ENCODE data around the gene VSTM4.

VSTM4 gene

DNA sequence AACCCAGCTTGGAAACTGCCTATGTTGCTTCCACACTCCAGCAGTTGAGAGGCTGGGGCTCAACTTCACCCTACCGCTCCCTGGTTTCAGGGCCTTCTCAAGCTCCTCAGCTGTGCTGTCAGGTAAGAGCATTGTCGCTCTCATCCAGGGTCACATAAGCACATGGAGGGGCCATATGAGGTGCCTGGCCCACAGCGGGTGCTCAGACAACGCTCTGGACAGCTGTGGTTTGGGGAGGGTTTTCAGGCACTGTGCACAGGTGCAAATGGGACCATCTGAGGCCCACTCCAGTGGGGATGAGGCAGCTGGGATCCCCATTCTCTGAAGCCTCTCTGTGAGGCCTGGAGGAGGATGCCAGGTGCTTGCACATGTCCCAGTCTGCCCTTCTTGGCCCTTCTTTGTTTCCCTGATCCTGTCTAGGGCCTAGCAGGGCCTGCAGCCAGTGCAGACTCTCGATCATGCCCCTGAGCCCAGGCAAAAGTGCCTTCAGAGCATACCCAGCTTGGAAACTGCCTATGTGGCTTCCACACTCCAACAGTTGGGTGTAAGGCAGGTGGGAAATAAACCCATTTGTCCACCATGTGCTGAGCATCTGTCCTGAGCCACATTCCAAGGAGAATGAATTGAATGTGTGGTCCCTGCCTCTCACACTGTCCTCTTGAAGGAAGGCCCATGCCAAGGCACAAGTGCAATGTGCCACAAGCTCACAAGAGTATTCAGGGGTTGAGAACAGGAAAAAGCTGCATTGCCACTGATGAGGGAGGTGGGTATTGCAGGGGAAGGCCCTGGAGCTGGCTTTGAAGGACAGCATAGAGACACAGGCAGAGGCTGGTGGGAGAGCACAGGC, 40.3 kb downstream of the VSTM4 start:
- Histone ChIP-seq H3K4me1 (peaks cover 14 to 29% (median 22%) of the 10 kb centered on the region in 10 experiments), H3K9ac (no peak overlapping the region), H3K36me3 (no peaks in the 10 kb centered on the region), H3K4me3 (no peak overlapping the region), H3K27ac (no peak overlapping the region), H4K20me1 (no peaks in the 10 kb centered on the region; a peak in 1 of 22 replicates), H3K27me3 (no peaks in the 10 kb centered on the region), H3K9me3 (replicated peaks in 1 of 11) (peaks cover 0 to 5% (median 0%) of the 10 kb centered on the region in 11 experiments; a peak in 2 of 22 replicates), H3K4me2 (peak overlapping the region in 3 of 11 experiments; percentile 70 to 81 (median 73); a peak in 3 of 22 replicates)
- no peak for TF ChIP-seq Cebpa-rat (IDR thresholded peaks at IDR 0.05)

DNA sequence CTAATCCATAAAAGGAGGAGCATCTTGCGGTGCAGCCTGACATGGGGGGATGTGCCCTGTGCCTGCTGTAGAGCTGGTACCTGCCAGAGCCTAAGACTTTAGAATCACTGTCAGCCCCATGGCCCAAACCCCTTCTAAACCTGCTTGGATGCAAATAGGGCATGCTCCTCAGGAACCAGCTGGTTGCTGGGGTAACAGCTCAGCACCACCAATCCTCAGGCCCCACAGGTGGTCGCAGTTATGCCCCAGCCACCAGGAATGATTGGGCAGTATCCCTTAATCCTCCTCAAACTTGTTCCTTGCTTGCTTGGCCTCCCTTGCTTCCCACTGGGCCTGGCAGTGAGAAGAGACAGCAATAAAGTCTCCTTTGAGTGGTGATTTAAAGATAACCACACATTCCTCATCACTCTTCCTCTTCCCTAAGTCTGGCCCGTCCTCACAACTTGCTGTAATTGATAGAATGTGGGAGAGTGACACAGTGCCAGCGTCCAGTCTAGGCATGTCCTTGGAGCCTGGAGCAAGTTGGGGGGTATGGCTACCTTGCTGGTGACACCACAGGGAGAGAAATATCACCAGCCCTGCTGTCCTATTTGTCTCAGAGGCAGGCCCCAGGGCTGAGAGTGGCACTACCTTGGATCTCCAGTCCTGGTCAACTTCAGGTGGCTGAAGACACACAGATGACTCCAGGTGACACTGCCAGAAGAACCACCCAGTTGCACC, 43.0 kb downstream of the VSTM4 start:
- Histone ChIP-seq H3K9me3 (replicated peaks in 1 of 11) (peaks cover 0 to 5% (median 0%) of the 10 kb centered on the region in 11 experiments; a peak in 2 of 22 replicates), H3K27me3 (no peaks in the 10 kb centered on the region), H3K9ac (no peak overlapping the region), H3K4me2 (no peak overlapping the region), H3K36me3 (no peaks in the 10 kb centered on the region), H3K4me3 (no peak overlapping the region), H3K4me1 (peaks cover 12 to 19% (median 14%) of the 10 kb centered on the region in 10 experiments), H4K20me1 (no peaks in the 10 kb centered on the region; a peak in 1 of 22 replicates), H3K27ac (no peak overlapping the region)
- TF ChIP-seq Cebpa-rat (IDR thresholded peaks at IDR 0.05) = no peak

DNA sequence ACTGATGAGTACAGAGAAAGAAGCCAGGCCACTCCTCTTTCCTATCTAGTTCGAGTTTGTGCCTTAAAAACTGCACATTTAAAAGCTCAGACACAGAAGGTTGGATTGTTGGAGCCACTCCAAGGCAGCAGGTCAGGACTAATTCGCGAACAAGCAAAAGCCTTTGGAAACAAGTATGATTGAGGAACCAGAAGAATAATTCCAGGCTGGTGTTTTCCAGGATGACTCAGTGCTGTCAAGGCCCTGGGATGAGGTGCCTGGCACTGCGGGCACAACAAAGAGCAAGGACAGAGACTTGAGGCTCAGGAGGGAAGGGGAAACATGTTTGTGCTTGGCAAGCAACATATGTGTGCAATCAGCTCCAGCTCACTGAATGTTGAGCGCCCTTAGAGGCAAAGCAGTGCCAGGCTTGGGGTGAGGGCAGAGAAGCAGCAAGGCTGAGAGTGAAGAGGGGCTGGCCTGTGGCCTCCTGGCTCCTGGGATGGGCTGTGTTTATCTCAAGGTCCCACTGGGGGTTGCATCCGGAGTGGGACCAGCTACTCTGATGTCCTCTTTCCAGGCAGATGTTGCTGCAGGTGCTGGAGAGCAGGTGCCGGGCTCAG, 44.1 kb downstream of the VSTM4 start:
- Histone ChIP-seq H3K36me3 (no peaks in the 10 kb centered on the region), H3K4me1 (peaks cover 2 to 9% (median 3%) of the 10 kb centered on the region in 10 experiments; a peak in 19 of 20 replicates), H3K4me2 (no peak overlapping the region), H3K27me3 (no peaks in the 10 kb centered on the region), H3K9me3 (replicated peaks in 1 of 11) (peaks cover 0 to 5% (median 0%) of the 10 kb centered on the region in 11 experiments; a peak in 2 of 22 replicates), H3K27ac (no peak overlapping the region), H3K4me3 (no peak overlapping the region), H3K9ac (no peak overlapping the region), H4K20me1 (no peaks in the 10 kb centered on the region; a peak in 1 of 22 replicates)
- no peak for TF ChIP-seq Cebpa-rat (IDR thresholded peaks at IDR 0.05)

DNA sequence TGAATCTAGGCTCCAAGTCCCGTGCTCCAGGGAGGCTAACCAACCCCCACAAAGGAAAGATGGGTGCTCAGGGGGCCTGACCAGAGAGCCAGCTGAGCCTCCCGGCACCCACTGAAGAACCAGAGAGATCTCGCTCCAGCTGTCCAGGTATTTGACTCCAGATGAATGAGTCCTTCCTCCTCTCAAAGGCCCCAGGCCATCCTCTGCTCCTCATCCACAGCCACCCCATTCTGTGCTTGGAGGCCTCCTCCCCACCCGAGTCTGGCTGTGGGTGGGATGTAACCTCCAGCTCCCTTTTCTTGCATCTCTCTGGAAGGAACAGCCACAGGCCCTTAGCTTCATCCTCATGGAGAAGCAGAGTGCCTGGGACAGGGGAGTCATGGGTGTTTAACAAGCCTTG, 44.6 kb downstream of the VSTM4 start:
- Histone ChIP-seq H3K9ac (no peak overlapping the region), H3K36me3 (no peaks in the 10 kb centered on the region), H3K4me1 (peaks cover 0 to 3% (median 0%) of the 10 kb centered on the region in 10 experiments; a peak in 2 of 20 replicates), H3K27ac (no peak overlapping the region), H3K4me3 (no peak overlapping the region), H4K20me1 (no peaks in the 10 kb centered on the region; a peak in 1 of 22 replicates), H3K9me3 (replicated peaks in 1 of 11) (peaks cover 0 to 5% (median 0%) of the 10 kb centered on the region in 11 experiments; a peak in 2 of 22 replicates), H3K27me3 (no peaks in the 10 kb centered on the region), H3K4me2 (no peak overlapping the region)
- no peak for TF ChIP-seq Cebpa-rat (IDR thresholded peaks at IDR 0.05)

DNA sequence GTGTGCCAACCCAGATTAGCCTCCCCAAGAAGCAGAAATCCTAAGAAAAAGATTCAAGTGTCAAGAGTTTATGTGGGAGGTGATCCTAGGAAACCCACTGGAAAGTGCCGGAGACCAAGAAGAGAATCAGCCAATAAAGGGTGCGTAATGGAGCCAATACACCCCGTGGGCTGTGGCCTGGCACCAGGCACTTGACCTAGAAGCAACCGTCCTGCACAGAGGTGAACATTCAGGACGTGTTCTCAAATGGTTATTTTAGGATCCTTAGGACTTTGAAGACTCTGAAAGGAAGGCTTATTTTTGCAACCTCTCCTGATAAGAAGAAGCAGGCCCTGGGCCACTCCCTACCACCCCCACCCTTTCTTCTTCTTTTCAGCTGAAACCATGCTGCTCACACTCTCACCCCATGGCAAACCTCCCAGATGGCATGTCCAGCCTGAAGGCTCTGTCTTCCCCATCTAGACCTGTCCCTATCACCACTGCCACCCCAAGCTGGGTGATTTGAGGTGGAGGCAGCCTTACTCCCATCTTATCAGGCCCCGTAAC, 46.6 kb downstream of the VSTM4 start:
- Histone ChIP-seq H3K9me3 (replicated peaks in 1 of 11) (peaks cover 0 to 7% (median 2%) of the 10 kb centered on the region in 11 experiments; a peak in 13 of 22 replicates), H3K9ac (no peak overlapping the region), H3K27ac (no peak overlapping the region), H3K4me3 (no peak overlapping the region), H3K36me3 (no peaks in the 10 kb centered on the region), H4K20me1 (no peaks in the 10 kb centered on the region), H3K27me3 (no peaks in the 10 kb centered on the region), H3K4me1 (no peaks in the 10 kb centered on the region), H3K4me2 (no peak overlapping the region)
- TF ChIP-seq Cebpa-rat (IDR thresholded peaks at IDR 0.05) = no peak

DNA sequence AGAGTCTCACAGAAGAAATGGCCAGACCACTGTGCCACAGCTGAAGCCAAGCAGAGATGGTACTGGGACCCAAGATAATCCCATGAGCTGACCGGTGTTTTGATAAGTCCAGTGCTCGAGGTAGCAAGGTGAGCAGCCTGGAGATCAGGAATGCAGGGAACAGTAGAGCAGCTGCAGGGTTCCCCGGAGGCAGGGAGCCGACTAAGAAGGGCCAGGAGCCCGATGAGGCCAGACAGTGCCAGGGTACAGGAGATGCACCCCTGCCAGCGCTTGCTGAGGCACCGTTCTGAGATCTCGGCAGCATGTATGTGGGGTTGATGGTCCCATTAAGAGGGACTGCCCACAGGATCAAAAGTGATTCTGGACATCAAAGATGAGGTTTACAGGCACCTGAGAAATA, 47.1 kb downstream of the VSTM4 start:
- H3K4me1 ChIP-seq = no peaks in the 10 kb centered on the region
- no peak for TF ChIP-seq Cebpa-rat (IDR thresholded peaks at IDR 0.05)
- H3K27ac ChIP-seq = no peak overlapping the region
- no peak overlapping the region for H3K4me2 ChIP-seq
- H3K9ac ChIP-seq = no peak overlapping the region
- no peaks in the 10 kb centered on the region for H3K27me3 ChIP-seq
- H3K36me3 ChIP-seq = no peaks in the 10 kb centered on the region
- H3K4me3 ChIP-seq = no peak overlapping the region
- peaks cover 3 to 13% (median 7%) of the 10 kb centered on the region in 11 experiments; a peak in 19 of 22 replicates for H3K9me3 ChIP-seq (replicated peaks in 1 of 11)
- no peaks in the 10 kb centered on the region for H4K20me1 ChIP-seq

DNA sequence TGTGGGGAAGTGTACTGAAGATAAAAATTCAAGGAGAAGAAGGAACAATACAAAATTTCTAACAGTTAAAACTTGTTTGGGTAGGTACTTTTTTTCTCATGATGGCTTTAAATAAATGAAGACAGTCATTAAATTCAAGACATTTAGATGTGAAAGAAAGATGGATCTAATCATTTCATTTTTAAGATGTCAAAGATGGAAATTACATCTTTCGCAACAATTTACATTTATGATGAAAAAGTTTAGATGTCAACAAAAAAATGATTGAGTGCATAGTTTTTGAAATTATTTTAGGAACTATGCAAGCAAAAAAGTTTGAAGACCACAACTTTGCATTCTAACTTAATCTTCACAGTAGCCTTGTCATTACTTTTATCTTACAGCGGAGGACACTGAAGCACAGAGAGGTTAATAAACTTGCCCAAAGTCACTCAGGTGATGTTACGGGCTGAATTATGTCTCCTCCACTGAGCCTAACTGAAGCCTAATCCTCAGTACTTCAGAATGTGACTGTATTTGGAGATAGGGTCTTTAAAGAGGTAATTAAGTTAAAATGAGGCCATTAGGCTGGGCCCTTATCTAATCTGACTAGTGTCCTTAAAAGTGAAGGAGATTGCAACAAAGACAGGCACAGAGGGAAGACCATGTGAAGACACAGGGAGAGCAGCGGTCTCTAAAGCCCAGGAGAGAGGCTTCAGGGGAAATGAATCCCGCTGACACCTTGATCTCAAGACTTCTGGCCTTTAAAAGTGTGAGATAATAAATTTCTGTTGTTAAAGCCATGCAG, 48.2 kb downstream of the VSTM4 start:
- H3K9ac ChIP-seq = no peak overlapping the region
- no peaks in the 10 kb centered on the region for H3K27me3 ChIP-seq
- no peak overlapping the region for H3K4me2 ChIP-seq
- no peak overlapping the region for H3K27ac ChIP-seq
- no peak for TF ChIP-seq Cebpa-rat (IDR thresholded peaks at IDR 0.05)
- H3K9me3 ChIP-seq (replicated peaks in 1 of 11) = peaks cover 14 to 23% (median 17%) of the 10 kb centered on the region in 11 experiments
- no peaks in the 10 kb centered on the region for H3K36me3 ChIP-seq
- no peaks in the 10 kb centered on the region for H3K4me1 ChIP-seq
- H4K20me1 ChIP-seq = no peaks in the 10 kb centered on the region
- no peak overlapping the region for H3K4me3 ChIP-seq

DNA sequence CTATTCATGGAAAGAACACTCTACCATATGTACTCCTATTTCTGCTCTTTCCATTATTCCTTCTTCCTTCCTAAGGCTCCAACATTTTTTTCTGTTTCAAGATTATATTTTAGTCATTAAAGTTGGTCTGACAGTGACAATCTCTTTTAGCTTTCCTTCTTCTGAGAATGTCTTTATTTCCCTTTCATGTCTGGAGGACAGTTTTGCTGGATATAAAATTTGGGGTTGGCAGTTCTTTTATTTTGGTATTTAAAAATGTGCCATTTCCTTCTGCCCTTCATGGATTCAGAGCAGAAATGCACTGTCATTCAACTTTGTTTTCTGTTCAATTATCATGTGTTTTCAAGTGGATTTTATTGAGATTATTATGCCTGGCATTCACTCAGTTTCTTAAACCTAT, 53.1 kb downstream of the VSTM4 start:
- H3K27me3 ChIP-seq = no peaks in the 10 kb centered on the region
- H3K9me3 ChIP-seq (replicated peaks in 1 of 11) = peaks cover 37 to 52% (median 44%) of the 10 kb centered on the region in 11 experiments
- no peak overlapping the region for H3K4me3 ChIP-seq
- no peaks in the 10 kb centered on the region for H3K4me1 ChIP-seq
- no peak overlapping the region for H3K27ac ChIP-seq
- H3K36me3 ChIP-seq = no peaks in the 10 kb centered on the region
- H3K9ac ChIP-seq = no peak overlapping the region
- no peak for TF ChIP-seq Cebpa-rat (IDR thresholded peaks at IDR 0.05)
- no peak overlapping the region for H3K4me2 ChIP-seq
- H4K20me1 ChIP-seq = no peaks in the 10 kb centered on the region

All from BLaER1 treated with 17β-estradiol and CSF1 and Interleukin-3, amounts not matched to agents 10 nM and 100 nM (cell line).